Measurements from ENCODE around the gene EPHA3. TPM values are rescaled to one million over a fixed set of nuclear protein-coding genes. Genes with fewer than 3 reads are reported as not detected.

Gene EPHA3
- total RNA-seq, 4 donors from 2014 or later: 2.3 to 4.6 (median 2.4) TPM; not detected in 1

GRCh38 chr3:89105503-89105902 is 1.9 kb upstream of the EPHA3 start:
- Histone ChIP-seq H3K4me1 (peaks cover 0 to 12% (median 6%) of the 10 kb centered on the region in 4 donors), H3K4me3 (no peak overlapping the region), H3K9me3 (no peaks in the 10 kb centered on the region), H3K27me3 (peaks cover 46% of the 10 kb centered on the region), H3K36me3 (no peaks in the 10 kb centered on the region), H3K27ac (no peak overlapping the region)
- in situ Hi-C loops (cut with MboI; ENCODE audit: low pct_ligation_motif_present in 1 of 4, low pct_unique_long_range_greater_than_20kb in 1 of 4, low sequenced_read_pairs in 3 of 4): loop anchor here in 3 of 4 donors (10.0 kb wide), 2 partner anchors 891 to 901 kb away; no protein-coding TSS in a partner anchor
- TF ChIP-seq, protein P1, sequence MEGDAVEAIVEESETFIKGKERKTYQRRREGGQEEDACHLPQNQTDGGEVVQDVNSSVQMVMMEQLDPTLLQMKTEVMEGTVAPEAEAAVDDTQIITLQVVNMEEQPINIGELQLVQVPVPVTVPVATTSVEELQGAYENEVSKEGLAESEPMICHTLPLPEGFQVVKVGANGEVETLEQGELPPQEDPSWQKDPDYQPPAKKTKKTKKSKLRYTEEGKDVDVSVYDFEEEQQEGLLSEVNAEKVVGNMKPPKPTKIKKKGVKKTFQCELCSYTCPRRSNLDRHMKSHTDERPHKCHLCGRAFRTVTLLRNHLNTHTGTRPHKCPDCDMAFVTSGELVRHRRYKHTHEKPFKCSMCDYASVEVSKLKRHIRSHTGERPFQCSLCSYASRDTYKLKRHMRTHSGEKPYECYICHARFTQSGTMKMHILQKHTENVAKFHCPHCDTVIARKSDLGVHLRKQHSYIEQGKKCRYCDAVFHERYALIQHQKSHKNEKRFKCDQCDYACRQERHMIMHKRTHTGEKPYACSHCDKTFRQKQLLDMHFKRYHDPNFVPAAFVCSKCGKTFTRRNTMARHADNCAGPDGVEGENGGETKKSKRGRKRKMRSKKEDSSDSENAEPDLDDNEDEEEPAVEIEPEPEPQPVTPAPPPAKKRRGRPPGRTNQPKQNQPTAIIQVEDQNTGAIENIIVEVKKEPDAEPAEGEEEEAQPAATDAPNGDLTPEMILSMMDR (IDR thresholded peaks at IDR 0.05): no peak
- TF ChIP-seq EP300 (IDR thresholded peaks at IDR 0.05; ENCODE audit: low read depth): no peak
- TF ChIP-seq POLR2AphosphoS5 (IDR thresholded peaks at IDR 0.05): no peak
- no peak for TF ChIP-seq POLR2A (IDR thresholded peaks at IDR 0.05)
- no peak for DNase-seq
- WGBS, 2 donors (ENCODE audit: low coverage in 1 of 2): 70 to 77% methylated on average over 1 of the region's 1 CpG
- intact Hi-C loops (cut with DNase I; ENCODE audit: low total_unique reads): no loop called here

DNA sequence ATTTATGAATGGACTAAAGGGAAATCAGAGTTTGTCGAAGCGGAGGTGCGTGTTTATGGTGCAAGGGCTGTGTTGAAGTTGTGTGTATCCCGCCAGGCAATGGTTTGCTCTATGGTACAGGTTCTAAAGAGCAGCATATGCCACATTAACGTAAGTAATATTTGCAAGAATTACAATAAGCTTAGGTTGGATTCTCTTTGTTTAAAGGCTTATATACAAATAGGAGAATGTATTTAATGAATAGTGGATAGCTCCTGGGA is 800 bp downstream of the EPHA3 start:
- WGBS, 2 donors (ENCODE audit: low coverage in 1 of 2): 25 to 31% methylated on average over 5 of the region's 5 CpGs
- no peak for DNase-seq
- in situ Hi-C loops (cut with MboI; ENCODE audit: low pct_ligation_motif_present in 1 of 4, low pct_unique_long_range_greater_than_20kb in 1 of 4, low sequenced_read_pairs in 3 of 4) (loop anchor here in 3 of 4 donors (10.0 kb wide), 2 partner anchors 893 to 903 kb away; no protein-coding TSS in a partner anchor), intact Hi-C loops (cut with DNase I; ENCODE audit: low total_unique reads) (no loop called here)
- Histone ChIP-seq H3K4me1 (peaks cover 0 to 12% (median 6%) of the 10 kb centered on the region in 4 donors), H3K4me3 (peak overlapping the region in 2 of 4 donors; percentile 25 to 40), H3K27ac (no peak overlapping the region), H3K9me3 (no peaks in the 10 kb centered on the region), H3K27me3 (peaks cover 53% of the 10 kb centered on the region), H3K36me3 (no peaks in the 10 kb centered on the region)
- TF ChIP-seq POLR2AphosphoS5 (IDR thresholded peaks at IDR 0.05) (no peak), EP300 (IDR thresholded peaks at IDR 0.05; ENCODE audit: low read depth) (no peak), POLR2A (IDR thresholded peaks at IDR 0.05) (no peak)
- TF ChIP-seq, protein P1 (IDR thresholded peaks at IDR 0.05): no peak

DNA sequence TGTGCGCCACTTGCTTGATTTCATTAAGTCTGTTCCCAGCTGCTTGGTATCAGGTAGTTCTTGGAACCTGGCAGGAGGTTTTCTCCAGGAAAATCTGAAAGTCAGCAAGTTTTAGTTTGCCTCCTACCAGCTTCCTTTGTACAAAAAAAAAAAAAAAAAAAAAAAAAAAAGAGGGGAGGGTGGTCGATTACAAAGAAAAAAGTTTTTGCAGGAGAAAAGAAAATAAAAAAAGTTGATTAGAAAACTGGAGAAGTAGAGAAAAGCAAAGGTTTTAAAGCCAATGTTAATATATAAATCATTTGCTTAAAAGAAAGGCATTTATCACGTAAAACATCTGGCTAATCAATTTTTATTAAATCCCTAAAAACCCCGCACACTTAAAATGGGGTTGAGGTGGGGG is 5.9 kb downstream of the EPHA3 start:
- intact Hi-C loops (cut with DNase I; ENCODE audit: low total_unique reads): no loop called here
- in situ Hi-C loops (cut with MboI; ENCODE audit: low pct_ligation_motif_present in 1 of 4, low pct_unique_long_range_greater_than_20kb in 1 of 4, low sequenced_read_pairs in 3 of 4): no loop called here
- H3K27me3 ChIP-seq: peaks cover 27% of the 10 kb centered on the region
- no peak overlapping the region for H3K27ac ChIP-seq
- H3K36me3 ChIP-seq: no peaks in the 10 kb centered on the region
- TF ChIP-seq EP300 (IDR thresholded peaks at IDR 0.05; ENCODE audit: low read depth): no peak
- TF ChIP-seq POLR2A (IDR thresholded peaks at IDR 0.05): no peak
- no peak for TF ChIP-seq POLR2AphosphoS5 (IDR thresholded peaks at IDR 0.05)
- H3K9me3 ChIP-seq: no peaks in the 10 kb centered on the region
- no peaks in the 10 kb centered on the region for H3K4me1 ChIP-seq
- no peak overlapping the region for H3K4me3 ChIP-seq
- WGBS, 2 donors (ENCODE audit: low coverage in 1 of 2): 65 to 72% methylated on average over 4 of the region's 4 CpGs
- DNase-seq: no peak

GRCh38 chr3:89113893-89114840 is 6.7 kb downstream of the EPHA3 start:
- in situ Hi-C loops (cut with MboI; ENCODE audit: low pct_ligation_motif_present in 1 of 4, low pct_unique_long_range_greater_than_20kb in 1 of 4, low sequenced_read_pairs in 3 of 4): no loop called here
- Histone ChIP-seq H3K4me3 (peak overlapping the region; percentile 8 to 42 (median 24)), H3K4me1 (no peaks in the 10 kb centered on the region), H3K36me3 (no peaks in the 10 kb centered on the region), H3K27ac (peak overlapping the region in 1 of 4 donors; percentile 22), H3K27me3 (peaks cover 19% of the 10 kb centered on the region), H3K9me3 (no peaks in the 10 kb centered on the region)
- TF ChIP-seq, protein P1 (IDR thresholded peaks at IDR 0.05): peak in 4 of 5 experiments; percentile 19 to 50 (median 46)
- no peak for TF ChIP-seq POLR2AphosphoS5 (IDR thresholded peaks at IDR 0.05)
- peak; percentile 38 for DNase-seq
- intact Hi-C loops (cut with DNase I; ENCODE audit: low total_unique reads): no loop called here
- 12 to 13% methylated on average over 6 to 42 of the region's 42 CpGs for WGBS, 2 donors (ENCODE audit: low coverage in 1 of 2)
